Measurements from ENCODE around the gene MMP15. TPM values are rescaled to one million over a fixed set of nuclear protein-coding genes. Genes with fewer than 3 reads are reported as not detected.

Gene MMP15
- total RNA-seq, 2 experiments from 2014 or later: 0.12 to 0.25 TPM

DNA sequence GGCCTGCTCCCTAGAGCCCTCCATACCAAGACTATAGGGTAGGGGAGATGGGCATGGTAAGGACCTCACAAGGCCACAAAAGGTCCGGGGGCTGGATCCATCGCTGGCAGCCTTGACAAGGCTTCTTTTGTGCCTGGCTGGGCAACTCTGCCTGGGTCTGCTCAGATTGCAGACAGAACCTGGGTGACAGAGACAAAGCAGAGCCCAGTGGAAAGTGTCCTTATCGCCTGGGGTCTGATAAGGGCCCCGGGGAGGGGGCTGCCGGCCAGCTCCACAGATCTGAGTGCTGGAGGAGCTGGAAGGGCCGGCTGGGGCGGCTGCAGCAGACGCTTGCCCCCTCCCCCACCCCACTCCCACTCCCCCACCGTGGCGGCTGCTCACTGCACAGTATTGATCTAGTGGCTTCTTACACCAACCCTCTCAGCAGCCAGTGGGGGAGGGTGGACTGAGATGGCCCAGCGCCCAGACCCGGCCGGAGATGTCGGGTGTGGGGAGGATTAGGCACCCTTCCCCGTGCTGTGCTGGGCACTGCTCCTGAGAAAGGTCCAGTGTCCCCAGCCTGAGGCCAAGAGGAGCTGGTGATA, 7.2 kb downstream of the MMP15 start:
- DNase-seq: no peak
- Mint-ChIP-seq H3K27me3 (peaks cover 3% of the 10 kb centered on the region), H3K36me3 (no peaks in the 10 kb centered on the region), H3K27ac (no peak overlapping the region), H3K4me1 (no peaks in the 10 kb centered on the region), H3K4me3 (no peak overlapping the region), H3K9me3 (no peaks in the 10 kb centered on the region)

DNA sequence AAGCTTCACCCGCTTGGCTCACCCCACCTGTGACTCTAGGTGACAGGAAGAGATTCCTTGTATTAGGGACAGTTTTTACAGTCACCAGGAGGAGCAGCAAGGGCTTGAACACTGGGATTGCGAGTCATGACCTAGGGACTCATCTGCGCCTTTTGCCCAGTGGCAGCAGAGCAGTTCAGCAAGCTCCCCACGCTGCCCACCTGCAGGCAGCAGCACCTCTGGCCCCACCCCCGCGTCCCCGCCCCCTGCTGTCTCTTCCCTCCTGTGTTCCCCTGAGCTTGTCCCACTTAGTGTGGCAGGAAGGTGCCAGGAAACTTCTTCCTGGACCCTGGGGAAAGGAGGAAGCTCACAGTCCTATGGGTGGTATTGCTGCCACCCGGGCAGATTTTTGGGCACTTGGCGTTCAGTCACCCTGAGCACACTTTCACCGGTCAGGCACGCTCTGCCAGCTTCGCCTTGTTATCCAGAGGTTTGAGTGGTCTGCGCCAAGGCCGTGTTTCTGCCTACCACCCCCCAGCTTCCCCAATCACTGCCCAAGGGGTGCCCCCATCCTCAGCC, 8.7 kb downstream of the MMP15 start:
- no peak for DNase-seq
- Mint-ChIP-seq H3K9me3 (no peaks in the 10 kb centered on the region), H3K27me3 (no peaks in the 10 kb centered on the region), H3K36me3 (no peaks in the 10 kb centered on the region), H3K27ac (no peak overlapping the region), H3K4me1 (no peaks in the 10 kb centered on the region), H3K4me3 (no peak overlapping the region)

DNA sequence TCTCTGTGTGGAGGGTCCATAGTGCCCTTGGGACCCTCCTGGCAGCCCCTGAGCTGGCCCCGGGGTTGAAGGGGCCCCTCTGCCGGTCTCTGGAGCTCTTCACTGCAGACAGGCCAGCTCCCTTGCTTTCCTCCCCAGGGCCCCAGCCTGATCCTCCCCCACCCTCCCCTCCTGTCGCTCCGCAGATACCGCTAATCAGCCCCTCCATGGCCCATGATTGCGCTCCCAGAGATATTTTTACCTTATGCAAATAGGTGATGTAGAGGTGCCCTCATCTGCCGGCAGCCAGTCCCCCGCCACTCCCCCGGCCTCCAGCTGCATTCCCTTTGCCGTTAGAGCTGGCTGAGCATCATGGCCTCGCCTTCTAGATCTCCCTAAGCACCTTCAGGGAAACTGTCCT, 9.2 kb downstream of the MMP15 start:
- no peak overlapping the region for H3K27ac Mint-ChIP-seq
- no peaks in the 10 kb centered on the region for H3K9me3 Mint-ChIP-seq
- H3K4me3 Mint-ChIP-seq: no peak overlapping the region
- H3K36me3 Mint-ChIP-seq: no peaks in the 10 kb centered on the region
- no peak for DNase-seq
- H3K4me1 Mint-ChIP-seq: no peaks in the 10 kb centered on the region
- no peaks in the 10 kb centered on the region for H3K27me3 Mint-ChIP-seq

DNA sequence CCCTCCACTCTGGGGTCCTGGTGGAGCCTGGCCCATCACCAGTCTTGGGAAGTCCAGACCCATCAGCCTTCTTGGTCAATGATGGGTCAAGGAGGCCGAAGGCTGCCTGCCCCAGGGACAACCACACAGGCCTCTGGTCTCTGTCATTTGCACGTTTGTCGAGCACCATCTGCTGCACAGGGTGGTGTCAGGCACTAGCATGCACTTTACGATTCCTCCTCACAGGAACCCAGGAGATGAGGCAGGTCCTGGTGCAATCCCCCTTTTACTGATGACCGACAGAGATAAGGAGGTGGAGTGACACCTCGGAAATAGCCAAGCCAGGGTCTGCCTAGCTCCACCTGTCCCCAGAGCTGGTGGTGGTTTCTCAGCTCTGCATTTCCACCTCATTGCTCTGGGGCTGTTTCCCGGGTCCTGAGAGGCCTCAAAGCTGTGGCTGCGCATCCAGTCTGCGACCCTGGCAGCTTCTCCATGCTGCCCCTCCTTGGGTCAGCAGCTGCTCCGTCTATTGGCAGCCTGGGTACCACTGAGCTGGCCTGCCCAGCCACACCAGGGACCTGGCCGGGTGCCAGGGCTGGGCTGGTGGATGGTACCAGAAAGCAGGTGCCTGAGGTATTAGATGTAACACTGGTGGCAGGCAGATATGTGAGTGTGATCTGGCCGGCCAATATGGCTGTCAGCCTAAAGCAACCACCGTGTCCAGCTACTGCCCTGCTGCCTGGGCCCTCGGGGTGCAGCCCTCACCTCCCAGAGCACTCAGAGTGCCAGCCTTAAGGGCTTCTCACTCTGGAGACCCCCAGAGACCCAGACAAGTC, 10.0 kb downstream of the MMP15 start:
- Mint-ChIP-seq H3K36me3 (no peaks in the 10 kb centered on the region), H3K27me3 (no peaks in the 10 kb centered on the region), H3K4me1 (no peaks in the 10 kb centered on the region), H3K9me3 (no peaks in the 10 kb centered on the region), H3K4me3 (no peak overlapping the region), H3K27ac (no peak overlapping the region)
- no peak for DNase-seq

DNA sequence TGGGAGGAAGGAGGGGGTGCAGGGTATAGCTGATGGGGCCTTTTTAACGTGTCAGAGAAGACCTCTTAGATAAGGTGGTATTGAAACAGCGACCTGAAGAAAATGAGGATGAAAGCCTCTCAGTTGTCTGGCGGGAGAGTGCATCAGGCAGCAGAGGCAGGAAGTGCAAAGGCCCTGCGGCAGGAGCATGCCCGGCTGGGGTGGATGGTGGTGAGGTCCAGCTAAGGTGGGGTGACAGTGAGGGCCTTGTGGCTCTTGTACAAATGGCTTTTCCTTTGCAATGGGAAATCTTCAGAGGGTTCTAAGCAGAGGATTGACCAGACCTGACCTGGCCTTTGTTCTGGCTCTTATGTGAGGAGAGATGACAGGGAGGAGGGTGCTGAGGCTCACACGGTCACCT, 11.4 kb downstream of the MMP15 start:
- no peak for DNase-seq
- Mint-ChIP-seq H3K36me3 (no peaks in the 10 kb centered on the region), H3K4me3 (no peak overlapping the region), H3K27me3 (no peaks in the 10 kb centered on the region), H3K9me3 (no peaks in the 10 kb centered on the region), H3K27ac (no peak overlapping the region), H3K4me1 (no peaks in the 10 kb centered on the region)

DNA sequence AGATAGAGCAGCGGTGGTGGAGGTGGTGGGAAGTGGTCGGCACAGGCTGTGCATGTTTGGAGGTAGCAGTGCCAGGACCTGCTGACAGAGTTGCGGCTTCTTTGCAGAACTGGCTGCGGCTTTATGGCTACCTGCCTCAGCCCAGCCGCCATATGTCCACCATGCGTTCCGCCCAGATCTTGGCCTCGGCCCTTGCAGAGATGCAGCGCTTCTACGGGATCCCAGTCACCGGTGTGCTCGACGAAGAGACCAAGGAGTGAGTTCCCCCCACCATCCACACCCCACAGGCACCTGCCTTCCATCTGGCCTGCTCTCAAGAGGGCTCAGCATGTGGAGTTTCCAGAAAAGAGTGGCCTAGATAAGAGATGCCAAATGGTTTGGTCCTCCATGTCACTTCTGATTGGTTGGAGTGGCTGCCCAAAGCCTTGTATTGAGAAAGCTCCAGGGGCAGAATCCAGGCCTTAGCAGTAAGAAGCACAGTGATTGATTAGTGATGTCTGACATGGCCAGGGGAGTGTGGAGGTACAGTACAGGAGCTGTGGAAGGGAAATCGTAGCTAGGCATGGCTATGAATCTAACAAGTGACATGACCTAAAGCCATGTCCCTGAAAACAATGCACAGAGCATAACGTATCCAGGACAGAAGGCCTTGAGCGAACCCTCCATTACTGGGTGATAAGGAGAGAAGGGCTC, 12.0 kb downstream of the MMP15 start:
- H3K4me1 Mint-ChIP-seq: no peaks in the 10 kb centered on the region

GRCh38 chr16:58038219-58038641, 12.7 kb downstream of the MMP15 start:
- H3K27me3 Mint-ChIP-seq: no peaks in the 10 kb centered on the region
- no peak overlapping the region for H3K27ac Mint-ChIP-seq
- no peaks in the 10 kb centered on the region for H3K9me3 Mint-ChIP-seq
- no peak for DNase-seq
- H3K4me1 Mint-ChIP-seq: no peaks in the 10 kb centered on the region
- no peaks in the 10 kb centered on the region for H3K36me3 Mint-ChIP-seq
- no peak overlapping the region for H3K4me3 Mint-ChIP-seq

More for the DNA sequence above, 12.0 kb downstream of the MMP15 start:
- H3K27me3 Mint-ChIP-seq: no peaks in the 10 kb centered on the region
- no peak for DNase-seq
- H3K27ac Mint-ChIP-seq: no peak overlapping the region
- no peak overlapping the region for H3K4me3 Mint-ChIP-seq
- no peaks in the 10 kb centered on the region for H3K9me3 Mint-ChIP-seq
- no peaks in the 10 kb centered on the region for H3K36me3 Mint-ChIP-seq

DNA sequence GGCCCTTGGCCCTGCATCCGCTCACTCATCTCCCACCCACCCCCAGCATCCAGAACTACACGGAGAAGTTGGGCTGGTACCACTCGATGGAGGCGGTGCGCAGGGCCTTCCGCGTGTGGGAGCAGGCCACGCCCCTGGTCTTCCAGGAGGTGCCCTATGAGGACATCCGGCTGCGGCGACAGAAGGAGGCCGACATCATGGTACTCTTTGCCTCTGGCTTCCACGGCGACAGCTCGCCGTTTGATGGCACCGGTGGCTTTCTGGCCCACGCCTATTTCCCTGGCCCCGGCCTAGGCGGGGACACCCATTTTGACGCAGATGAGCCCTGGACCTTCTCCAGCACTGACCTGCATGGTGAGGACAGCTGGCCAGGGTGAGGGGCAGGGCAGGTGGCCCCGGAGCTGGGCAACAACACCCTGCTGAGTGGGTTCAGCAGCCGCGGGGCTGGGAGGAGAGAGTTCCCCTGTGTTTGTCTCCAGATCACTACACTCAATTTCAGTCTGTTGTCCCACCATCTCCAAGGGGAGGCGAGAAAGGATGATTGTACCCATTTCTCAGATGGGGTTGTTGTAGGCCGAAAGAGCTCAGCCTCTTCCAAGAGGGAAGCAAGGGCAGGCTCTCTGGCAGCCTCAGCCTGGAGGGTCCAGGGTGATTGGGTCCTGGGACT, 14.4 kb downstream of the MMP15 start:
- H3K9me3 Mint-ChIP-seq: no peaks in the 10 kb centered on the region
- no peaks in the 10 kb centered on the region for H3K36me3 Mint-ChIP-seq
- no peak overlapping the region for H3K27ac Mint-ChIP-seq
- no peak for DNase-seq
- no peaks in the 10 kb centered on the region for H3K4me1 Mint-ChIP-seq
- H3K27me3 Mint-ChIP-seq: no peaks in the 10 kb centered on the region
- no peak overlapping the region for H3K4me3 Mint-ChIP-seq

DNA sequence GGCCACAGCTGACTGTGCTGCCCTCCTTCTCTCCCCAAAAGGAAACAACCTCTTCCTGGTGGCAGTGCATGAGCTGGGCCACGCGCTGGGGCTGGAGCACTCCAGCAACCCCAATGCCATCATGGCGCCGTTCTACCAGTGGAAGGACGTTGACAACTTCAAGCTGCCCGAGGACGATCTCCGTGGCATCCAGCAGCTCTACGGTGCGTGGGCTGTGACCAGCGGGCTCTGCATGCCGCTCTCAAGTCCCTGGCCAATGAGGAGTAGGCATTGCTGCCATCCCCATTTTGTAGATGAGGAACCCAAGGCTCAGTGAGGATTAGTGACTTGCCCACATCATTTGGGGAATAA, 14.9 kb downstream of the MMP15 start:
- H3K27me3 Mint-ChIP-seq: no peaks in the 10 kb centered on the region
- H3K4me3 Mint-ChIP-seq: no peak overlapping the region
- DNase-seq: no peak
- H3K9me3 Mint-ChIP-seq: no peaks in the 10 kb centered on the region
- H3K27ac Mint-ChIP-seq: no peak overlapping the region
- H3K4me1 Mint-ChIP-seq: no peaks in the 10 kb centered on the region
- no peaks in the 10 kb centered on the region for H3K36me3 Mint-ChIP-seq

DNA sequence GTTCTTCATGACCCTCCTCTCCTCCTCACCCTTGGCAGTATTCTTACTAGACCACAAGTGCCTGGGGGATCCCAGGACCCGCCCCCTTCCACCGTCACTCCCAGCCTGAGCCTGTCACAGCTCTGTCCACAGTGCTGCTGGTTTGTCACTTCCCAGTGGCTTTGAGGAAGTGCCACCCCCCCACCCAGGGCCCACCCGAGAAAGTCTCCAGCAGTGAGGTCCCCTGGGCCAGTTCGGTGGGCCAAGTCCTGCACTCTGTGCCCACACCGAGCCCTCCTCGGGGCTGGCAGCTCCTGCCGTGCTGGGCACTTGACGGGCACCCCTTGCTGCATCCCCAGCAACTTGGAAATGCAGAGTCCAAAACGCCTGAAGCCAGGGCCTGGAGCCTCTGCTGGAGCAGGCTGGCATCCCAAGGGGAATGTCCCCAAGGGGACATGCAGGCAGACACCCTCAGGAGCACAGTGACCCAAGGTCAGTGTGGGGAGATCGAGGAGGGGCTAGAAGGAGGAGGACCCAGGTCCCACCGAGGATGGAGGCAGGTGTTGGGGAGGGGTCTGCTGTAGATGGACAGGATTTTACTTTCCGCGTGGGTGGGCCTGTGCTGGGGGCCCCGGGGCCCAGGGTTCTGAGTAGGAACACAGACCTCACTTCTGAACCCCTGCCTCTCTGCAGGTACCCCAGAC, 15.5 kb downstream of the MMP15 start:
- H3K4me1 Mint-ChIP-seq: no peaks in the 10 kb centered on the region
- no peaks in the 10 kb centered on the region for H3K9me3 Mint-ChIP-seq
- no peaks in the 10 kb centered on the region for H3K27me3 Mint-ChIP-seq
- DNase-seq: no peak
- no peaks in the 10 kb centered on the region for H3K36me3 Mint-ChIP-seq
- H3K27ac Mint-ChIP-seq: no peak overlapping the region
- no peak overlapping the region for H3K4me3 Mint-ChIP-seq

DNA sequence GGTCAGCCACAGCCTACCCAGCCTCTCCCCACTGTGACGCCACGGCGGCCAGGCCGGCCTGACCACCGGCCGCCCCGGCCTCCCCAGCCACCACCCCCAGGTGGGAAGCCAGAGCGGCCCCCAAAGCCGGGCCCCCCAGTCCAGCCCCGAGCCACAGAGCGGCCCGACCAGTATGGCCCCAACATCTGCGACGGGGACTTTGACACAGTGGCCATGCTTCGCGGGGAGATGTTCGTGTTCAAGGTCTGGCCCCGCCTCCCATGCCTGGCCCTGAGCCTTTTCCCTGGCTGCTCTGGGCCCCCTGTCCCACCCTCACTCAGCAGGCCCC, 16.0 kb downstream of the MMP15 start:
- Mint-ChIP-seq H3K27ac (no peak overlapping the region), H3K9me3 (no peaks in the 10 kb centered on the region), H3K4me3 (no peak overlapping the region), H3K36me3 (no peaks in the 10 kb centered on the region), H3K27me3 (no peaks in the 10 kb centered on the region), H3K4me1 (no peaks in the 10 kb centered on the region)
- no peak for DNase-seq

DNA sequence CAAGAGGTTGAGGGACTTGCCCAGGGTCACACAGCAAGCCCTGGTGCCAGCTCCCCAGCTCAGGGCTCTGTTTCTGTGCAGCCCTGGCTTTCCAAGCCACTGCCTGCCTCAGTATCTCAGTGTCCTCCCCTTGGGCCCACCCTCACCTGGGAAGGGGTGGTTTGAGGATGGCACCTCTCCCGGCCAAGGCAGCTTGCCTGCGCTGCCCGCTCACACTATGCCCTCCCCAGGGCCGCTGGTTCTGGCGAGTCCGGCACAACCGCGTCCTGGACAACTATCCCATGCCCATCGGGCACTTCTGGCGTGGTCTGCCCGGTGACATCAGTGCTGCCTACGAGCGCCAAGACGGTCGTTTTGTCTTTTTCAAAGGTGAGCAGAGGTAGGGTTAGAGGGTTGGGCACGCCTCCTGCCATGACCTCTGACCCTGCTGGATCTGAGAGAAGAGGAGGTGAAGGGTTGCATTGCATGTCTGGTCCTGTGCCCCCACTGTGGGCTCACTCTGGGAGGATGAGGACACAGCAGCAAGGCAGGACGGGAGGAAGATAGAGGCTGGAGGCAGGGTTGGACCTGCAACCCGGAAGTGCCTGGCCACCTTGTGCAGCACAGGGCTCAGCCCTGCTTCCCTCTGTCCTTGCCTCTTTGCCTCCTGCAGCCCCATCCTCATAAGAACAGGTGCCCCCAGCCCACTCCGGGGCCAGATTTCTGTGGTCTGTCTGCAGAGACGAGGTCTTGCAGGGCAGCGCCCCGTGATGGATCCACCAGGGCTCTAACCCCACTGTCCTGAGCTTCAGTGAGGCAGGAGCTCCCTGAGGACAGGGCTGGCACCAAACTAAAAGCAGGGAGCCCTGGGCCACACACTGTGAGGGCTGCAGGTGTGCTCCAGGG, 16.7 kb downstream of the MMP15 start:
- DNase-seq: no peak
- no peaks in the 10 kb centered on the region for H3K27me3 Mint-ChIP-seq
- H3K4me3 Mint-ChIP-seq: no peak overlapping the region
- no peaks in the 10 kb centered on the region for H3K9me3 Mint-ChIP-seq
- H3K27ac Mint-ChIP-seq: no peak overlapping the region
- no peaks in the 10 kb centered on the region for H3K4me1 Mint-ChIP-seq
- no peaks in the 10 kb centered on the region for H3K36me3 Mint-ChIP-seq

DNA sequence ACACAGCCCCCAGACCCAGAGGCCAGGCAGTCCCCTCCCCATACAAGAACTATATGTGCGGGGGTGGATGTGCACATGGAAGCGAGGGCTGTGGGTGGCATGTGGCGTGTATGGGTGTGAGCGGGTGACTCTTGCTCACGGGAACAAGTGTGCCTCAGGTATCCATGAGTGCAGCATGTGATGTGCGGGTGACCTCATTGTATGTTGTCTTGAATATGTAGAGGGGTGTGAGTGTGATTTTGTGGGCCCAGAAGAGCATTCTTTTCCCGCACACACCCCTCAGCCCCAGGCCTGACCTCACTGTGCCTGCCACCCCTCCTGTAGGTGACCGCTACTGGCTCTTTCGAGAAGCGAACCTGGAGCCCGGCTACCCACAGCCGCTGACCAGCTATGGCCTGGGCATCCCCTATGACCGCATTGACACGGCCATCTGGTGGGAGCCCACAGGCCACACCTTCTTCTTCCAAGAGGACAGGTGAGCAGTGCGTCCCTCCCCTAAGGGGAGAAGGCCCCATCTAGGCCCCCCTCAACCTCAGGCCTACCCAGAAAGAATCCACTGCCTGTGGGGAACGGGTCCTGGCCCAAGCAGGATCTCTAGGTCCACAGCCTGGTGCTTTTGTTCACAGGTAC, 17.4 kb downstream of the MMP15 start:
- no peak overlapping the region for H3K27ac Mint-ChIP-seq
- no peak for DNase-seq
- no peaks in the 10 kb centered on the region for H3K36me3 Mint-ChIP-seq
- no peak overlapping the region for H3K4me3 Mint-ChIP-seq
- no peaks in the 10 kb centered on the region for H3K4me1 Mint-ChIP-seq
- H3K9me3 Mint-ChIP-seq: no peaks in the 10 kb centered on the region
- H3K27me3 Mint-ChIP-seq: no peaks in the 10 kb centered on the region

Data from activated naive CD8-positive, alpha-beta T cell treated with anti-CD3 and anti-CD28 coated beads for 36 hours (primary cell).